Activated T-cell treated with anti-CD3 and anti-CD28 coated beads, Interleukin-2, amount 50 U/mL, for 4 hours (primary cell): ENCODE data around the gene SPINK13. TPM values are rescaled to one million over a fixed set of nuclear protein-coding genes. Genes with fewer than 3 reads are reported as not detected.

Experiments used
- total RNA-seq, 3 donors: library from RNA; stranded (reverse); gene quantifications; one replicate each; pipeline ENCODE4 v1.2.1, GENCODE V29; 2021

The SPINK13 gene
- total RNA-seq, 3 donors from 2014 or later = not detected

Other genes starting within 250 kb of the SPINK13 start
- gene SPINK5, start 204.8 kb upstream of the SPINK13 start, total RNA-seq = not detected
- gene SPINK14, start 100.2 kb upstream of the SPINK13 start, total RNA-seq = not detected
- not detected for gene SPINK6, start 65.8 kb upstream of the SPINK13 start, total RNA-seq
- not detected for gene MARCOL, start 30.3 kb upstream of the SPINK13 start, total RNA-seq
- not detected for gene SPINK7, start 43.6 kb downstream of the SPINK13 start, total RNA-seq
- not detected for gene SPINK9, start 66.8 kb downstream of the SPINK13 start, total RNA-seq
- 10 to 100 TPM; 29.8 to 31.5 (median 30.5) TPM for gene FBXO38, start 115.2 kb downstream of the SPINK13 start, total RNA-seq